Testis (tissue), 3 donors: ENCODE data around the gene RALGPS2. TPM values are rescaled to one million over a fixed set of nuclear protein-coding genes. Genes with fewer than 3 reads are reported as not detected.

ENCODE experiments used
- DNase-seq: peaks from one replicate; pipeline ENCODE4 v3.0.0-alpha.2; 2019
- H3K27ac ChIP-seq, 2 donors: fragments of 200-600 bp; sonication (generic); one replicate each; pipeline ENCODE4 v1.5.1; 2019
- H3K27me3 ChIP-seq: fragments of 200-600 bp; sonication (generic); one replicate; pipeline ENCODE4 v1.5.1; 2019
- H3K36me3 ChIP-seq: fragments of 200-600 bp; sonication (generic); one replicate; pipeline ENCODE4 v1.5.1; 2017; ENCODE audit warnings: low read depth; ENCODE audit errors: missing control alignments
- H3K4me1 ChIP-seq: fragments of 200-600 bp; sonication (generic); one replicate; pipeline ENCODE4 v1.5.1; 2019
- H3K4me3 ChIP-seq, 2 donors: fragments of 200-600 bp; sonication (generic); one replicate each; pipeline ENCODE4 v1.5.1; 2017 to 2019
- H3K9me3 ChIP-seq: fragments of 200-600 bp; sonication (generic); one replicate; pipeline ENCODE4 v1.5.1; 2017
- CTCF ChIP-seq, 3 experiments: fragments of 450-650 bp in 2 of 3; fragments of 200-600 bp in 1 of 3; sonication (generic) in 1 of 3; IDR thresholded peaks; one replicate each; pipeline ENCODE4 v1.5.1; 2016 to 2019; ENCODE audit warnings: antibody characterized with exemption in 3 of 3, mild to moderate bottlenecking in 2 of 3, moderate library complexity in 1 of 3
- POLR2A ChIP-seq: fragments of 450-650 bp; IDR thresholded peaks from one replicate; pipeline ENCODE4 v1.6.1; 2017; ENCODE audit warnings: antibody characterized with exemption, mild to moderate bottlenecking, moderate library complexity
- WGBS, 2 donors: methylation state at CpG; one replicate each; pipeline ENCODE4 v1.1.5; 2018; 5-methylcytosine and 5-hydroxymethylcytosine counted together
- intact Hi-C: fragments of 100-400 bp; cut with DNase I; formaldehyde crosslinking; loops from one replicate; pipeline ENCODE4 v1.15.1; 2023; ENCODE audit warnings: low total_unique reads
- polyA plus RNA-seq: library from polyadenylated mRNA; stranded (reverse); fragments of 350-450 nt; fragmentation: Illumina TruSeq; extraction: RNeasy Lipid Tissue Mini Kit (QIAGEN cat#74804); gene quantifications from one replicate; pipeline ENCODE4 v1.2.3, GENCODE V29; 2014; ENCODE audit warnings: low read depth, low replicate concordance; ENCODE audit not compliant: insufficient read depth
- total RNA-seq, 2 donors: library from RNA; depleted of rRNA; stranded (reverse); fragments of >200 nt; gene quantifications; one replicate each; pipeline ENCODE4 v1.2.3, GENCODE V29; 2016

The RALGPS2 gene
- total and polyA plus RNA-seq, 3 donors from 2014 or later = 56.3 to 224 (median 78.6) TPM

- Histone ChIP-seq H3K4me1 (peaks cover 15% of the 10 kb centered on the region), H3K36me3 (no peaks in the 10 kb centered on the region), H3K27me3 (no peaks in the 10 kb centered on the region), H3K9me3 (no peaks in the 10 kb centered on the region), H3K4me3 (no peak overlapping the region), H3K27ac (peak overlapping the region in 1 of 2 donors; percentile 55)
- TF ChIP-seq POLR2A (no peak), CTCF (IDR thresholded peaks at IDR 0.05) (no peak)
- WGBS, 2 donors = 60 to 63% methylated on average over 4 of the region's 4 CpGs
- DNase-seq = no peak
- intact Hi-C loops = no loop called here
Observed at GRCh38 chr1:178951600-178951999, 226.6 kb downstream of the RALGPS2 start.

GRCh38 chr1:178953034-178953433 lies 228.0 kb downstream of the RALGPS2 start:
- no peak for TF ChIP-seq POLR2A
- no peak for TF ChIP-seq CTCF (IDR thresholded peaks at IDR 0.05)
- 59 to 79% methylated on average over 2 to 5 of the region's 5 CpGs for WGBS, 2 donors

GRCh38 chr1:178953538-178954324 lies 228.7 kb downstream of the RALGPS2 start:
- Histone ChIP-seq H3K9me3 (no peaks in the 10 kb centered on the region), H3K4me1 (peaks cover 15% of the 10 kb centered on the region), H3K27ac (peak overlapping the region; percentile 5 to 65), H3K4me3 (no peak overlapping the region), H3K27me3 (no peaks in the 10 kb centered on the region), H3K36me3 (no peaks in the 10 kb centered on the region)
- intact Hi-C loops = no loop called here
- TF ChIP-seq CTCF (IDR thresholded peaks at IDR 0.05) (no peak), POLR2A (no peak)
- peak; percentile 51 for DNase-seq
- 63 to 67% methylated on average over 23 of the region's 23 CpGs for WGBS, 2 donors

More at GRCh38 chr1:178953034-178953433, 228.0 kb downstream of the RALGPS2 start:
- H3K4me3 ChIP-seq = no peak overlapping the region
- no peaks in the 10 kb centered on the region for H3K27me3 ChIP-seq
- DNase-seq = peak; percentile 77
- no peaks in the 10 kb centered on the region for H3K36me3 ChIP-seq
- peak overlapping the region; percentile 5 to 65 for H3K27ac ChIP-seq
- peaks cover 15% of the 10 kb centered on the region for H3K4me1 ChIP-seq
- no peaks in the 10 kb centered on the region for H3K9me3 ChIP-seq
- intact Hi-C loops = no loop called here

GRCh38 chr1:178954325-178954690 lies 229.3 kb downstream of the RALGPS2 start:
- Histone ChIP-seq H3K9me3 (no peaks in the 10 kb centered on the region), H3K4me1 (peaks cover 15% of the 10 kb centered on the region), H3K27ac (peak overlapping the region in 1 of 2 donors; percentile 65), H3K27me3 (no peaks in the 10 kb centered on the region), H3K36me3 (no peaks in the 10 kb centered on the region), H3K4me3 (no peak overlapping the region)
- WGBS, 2 donors = 93 to 94% methylated on average over 11 of the region's 11 CpGs
- DNase-seq = no peak
- TF ChIP-seq CTCF (IDR thresholded peaks at IDR 0.05) = no peak
- no peak for TF ChIP-seq POLR2A
- intact Hi-C loops = no loop called here

GRCh38 chr1:178954937-178955336 lies 229.9 kb downstream of the RALGPS2 start:
- Histone ChIP-seq H3K27ac (no peak overlapping the region), H3K9me3 (no peaks in the 10 kb centered on the region), H3K4me3 (no peak overlapping the region), H3K36me3 (no peaks in the 10 kb centered on the region), H3K27me3 (no peaks in the 10 kb centered on the region), H3K4me1 (peaks cover 15% of the 10 kb centered on the region)
- intact Hi-C loops = no loop called here
- TF ChIP-seq CTCF (IDR thresholded peaks at IDR 0.05) (no peak), POLR2A (no peak)
- DNase-seq = no peak
- 77 to 79% methylated on average over 6 of the region's 6 CpGs for WGBS, 2 donors
